GM12801 (cell line): ENCODE data around the gene IQCK.

Experiments used
- TF ChIP-seq, protein P1 (sequence below): IDR thresholded peaks from one replicate; pipeline ENCODE4 v1.5.1; 2011; ENCODE audit warnings: control low read depth; ENCODE audit not compliant: insufficient read length; ENCODE audit errors: extremely low read depth

Gene IQCK

GRCh38 chr16:19708296-19709205, 9.5 kb upstream of the IQCK start:
- TF ChIP-seq, protein P1, sequence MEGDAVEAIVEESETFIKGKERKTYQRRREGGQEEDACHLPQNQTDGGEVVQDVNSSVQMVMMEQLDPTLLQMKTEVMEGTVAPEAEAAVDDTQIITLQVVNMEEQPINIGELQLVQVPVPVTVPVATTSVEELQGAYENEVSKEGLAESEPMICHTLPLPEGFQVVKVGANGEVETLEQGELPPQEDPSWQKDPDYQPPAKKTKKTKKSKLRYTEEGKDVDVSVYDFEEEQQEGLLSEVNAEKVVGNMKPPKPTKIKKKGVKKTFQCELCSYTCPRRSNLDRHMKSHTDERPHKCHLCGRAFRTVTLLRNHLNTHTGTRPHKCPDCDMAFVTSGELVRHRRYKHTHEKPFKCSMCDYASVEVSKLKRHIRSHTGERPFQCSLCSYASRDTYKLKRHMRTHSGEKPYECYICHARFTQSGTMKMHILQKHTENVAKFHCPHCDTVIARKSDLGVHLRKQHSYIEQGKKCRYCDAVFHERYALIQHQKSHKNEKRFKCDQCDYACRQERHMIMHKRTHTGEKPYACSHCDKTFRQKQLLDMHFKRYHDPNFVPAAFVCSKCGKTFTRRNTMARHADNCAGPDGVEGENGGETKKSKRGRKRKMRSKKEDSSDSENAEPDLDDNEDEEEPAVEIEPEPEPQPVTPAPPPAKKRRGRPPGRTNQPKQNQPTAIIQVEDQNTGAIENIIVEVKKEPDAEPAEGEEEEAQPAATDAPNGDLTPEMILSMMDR, result no peak

DNA sequence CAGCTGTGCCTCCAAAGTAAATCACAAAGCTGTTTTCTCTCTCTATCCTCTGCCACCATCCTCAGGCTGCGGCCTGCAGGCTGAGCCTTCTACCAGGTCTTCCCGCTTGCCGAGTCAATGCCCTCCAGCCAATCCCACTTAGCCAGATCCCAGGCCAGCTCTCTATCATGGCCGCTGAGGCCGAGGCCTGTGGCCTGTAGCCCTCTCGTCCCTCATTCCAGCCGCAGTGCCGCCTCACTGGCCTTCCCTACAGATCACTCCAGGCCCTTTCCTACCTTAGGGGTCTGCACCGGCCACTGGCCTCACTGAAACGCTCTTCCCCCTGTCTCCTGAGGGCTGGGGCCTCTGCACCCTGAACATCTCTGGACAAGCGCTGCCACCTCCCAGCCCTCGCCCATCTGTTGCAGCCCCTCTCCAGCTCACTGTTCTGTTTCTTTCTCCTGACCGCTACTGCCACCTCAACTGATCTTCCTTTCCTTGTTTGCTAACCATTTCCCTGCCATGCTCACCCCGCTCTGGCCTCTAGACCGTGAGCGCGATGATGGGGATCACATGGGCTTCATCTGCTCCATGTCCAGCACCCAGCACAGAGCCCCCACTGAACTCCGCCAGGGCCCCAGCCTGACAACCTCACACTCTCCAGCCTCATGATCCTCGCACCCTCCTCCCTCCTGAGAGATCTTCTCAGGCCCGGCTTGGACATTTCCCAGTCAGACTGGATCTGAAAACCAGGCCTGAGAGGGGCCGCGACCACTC, 8.5 kb upstream of the IQCK start:
- TF ChIP-seq, protein P1, result no peak

- TF ChIP-seq, protein P1, result no peak
Observed at GRCh38 chr16:19710191-19710908, 7.7 kb upstream of the IQCK start.

GRCh38 chr16:19710991-19711545, 7.0 kb upstream of the IQCK start:
- TF ChIP-seq, protein P1, result no peak

- TF ChIP-seq, protein P1, result no peak
Observed at GRCh38 chr16:19711643-19712042, 6.4 kb upstream of the IQCK start.

DNA sequence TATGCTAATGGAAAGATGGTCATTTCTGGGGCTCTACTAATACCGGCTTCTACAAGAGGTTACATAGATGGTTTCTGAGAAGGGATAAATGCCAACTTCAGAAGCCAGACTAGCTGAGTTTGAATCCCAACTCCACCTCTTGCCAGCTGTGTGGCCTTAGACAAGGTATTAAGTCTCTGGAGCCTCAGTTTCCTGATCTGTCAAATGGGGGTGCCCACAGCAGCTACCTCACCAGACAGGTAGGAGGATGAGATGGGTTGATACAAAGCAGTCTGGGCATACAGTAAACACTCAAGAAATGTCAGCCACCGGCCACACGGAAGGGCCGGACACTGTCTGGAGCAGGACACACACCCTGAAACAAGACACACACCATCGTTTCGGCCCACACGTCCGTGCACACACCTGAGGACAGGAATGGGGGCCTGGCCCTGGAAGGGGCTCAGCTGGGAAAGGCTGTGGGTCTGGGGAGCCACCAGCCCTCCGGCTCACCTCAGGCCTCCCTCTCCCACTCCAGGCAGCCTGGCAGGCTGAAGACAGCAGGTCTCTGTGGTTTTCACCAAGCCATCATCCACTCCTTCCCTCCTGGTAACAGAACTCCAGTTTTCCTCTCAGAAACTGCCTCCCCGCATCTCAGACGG, 5.5 kb upstream of the IQCK start:
- TF ChIP-seq, protein P1, result no peak
